HuH-7 (cell line): ENCODE measurements around the gene SFXN5.
A peak's percentile ranks its signal among the peaks of the same experiment; 100 is the strongest.

ENCODE experiments used
- DNase-seq: peaks from one replicate; pipeline ENCODE4 v3.0.0; 2011; ENCODE audit warnings: low spot score

SFXN5 gene

GRCh38 chr2:72940361-72940760 lies 131.2 kb downstream of the SFXN5 start:
- DNase-seq: no peak

GRCh38 chr2:72938455-72938854 lies 133.1 kb downstream of the SFXN5 start:
- no peak for DNase-seq

DNA sequence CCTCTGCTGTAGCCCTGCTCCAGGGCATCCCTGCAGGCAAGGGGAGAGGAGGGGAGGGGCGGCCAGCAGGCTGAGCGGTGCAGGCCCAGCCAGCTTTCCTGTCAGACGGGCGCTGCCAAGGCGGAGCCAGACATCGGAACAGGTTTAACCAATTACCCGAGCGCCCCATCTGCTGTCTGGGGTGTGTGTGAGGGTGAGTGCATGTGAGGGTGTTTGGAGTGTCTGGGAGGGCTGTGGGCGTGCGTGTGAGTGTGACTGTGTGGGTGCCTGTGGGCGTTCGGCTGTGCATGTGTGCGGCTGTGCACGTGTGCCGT lies 134.2 kb downstream of the SFXN5 start:
- no peak for DNase-seq

DNA sequence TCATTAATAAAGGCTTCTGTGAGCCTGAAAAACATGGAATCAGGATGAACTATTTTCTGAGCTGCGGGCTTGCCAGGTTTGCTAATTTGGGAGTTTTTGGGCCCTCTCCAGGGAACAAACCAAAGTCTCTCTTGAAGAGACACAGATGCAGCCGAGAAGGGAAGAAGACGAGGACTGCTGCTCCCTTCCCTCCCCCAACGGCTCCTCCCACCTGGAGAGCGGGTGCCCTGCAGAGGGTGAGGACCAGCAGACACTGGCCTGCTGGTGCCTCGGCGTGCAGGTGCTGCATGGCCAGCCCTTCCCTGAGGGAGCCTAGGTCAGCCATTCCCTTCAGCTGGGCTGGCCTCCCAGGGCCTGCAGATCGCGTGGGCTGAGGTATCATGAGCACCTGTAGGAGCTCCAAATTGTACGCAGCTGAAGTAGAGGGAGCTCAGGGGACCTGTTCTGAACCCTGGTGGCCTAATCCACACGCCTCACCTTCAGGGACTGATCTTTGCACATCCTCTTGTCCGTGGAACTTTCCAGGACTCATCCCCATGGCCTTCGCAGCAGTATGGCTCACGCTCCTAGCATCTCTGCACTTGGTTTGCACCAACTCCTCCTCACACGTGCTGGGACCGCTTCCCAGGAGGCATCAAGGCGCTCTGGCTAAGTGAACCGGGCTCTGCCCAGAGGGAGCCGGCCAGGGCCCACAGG lies 134.7 kb downstream of the SFXN5 start:
- DNase-seq: no peak

DNA sequence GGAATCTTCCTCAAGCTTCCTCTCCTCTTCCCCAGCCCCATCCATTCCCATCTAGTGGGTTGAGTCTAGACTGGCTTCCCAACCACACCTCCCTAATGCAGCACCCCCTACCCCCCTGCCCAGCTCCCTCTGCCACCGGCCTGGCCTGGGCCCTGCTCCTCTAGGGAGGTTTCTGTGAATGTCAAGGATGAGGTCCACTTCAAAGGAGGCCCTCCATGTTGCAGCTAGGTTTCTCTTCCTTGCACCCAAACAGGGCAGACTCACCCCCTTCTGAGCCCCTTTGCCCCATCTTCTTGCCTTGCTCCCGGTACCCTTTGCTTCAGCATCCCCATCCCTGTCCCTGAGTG lies 135.9 kb downstream of the SFXN5 start:
- DNase-seq: no peak

- peak; percentile 89 for DNase-seq
These were observed 136.6 kb downstream of the SFXN5 start for GRCh38 chr2:72934683-72935610.

GRCh38 chr2:72933646-72934151 lies 137.8 kb downstream of the SFXN5 start:
- no peak for DNase-seq

GRCh38 chr2:72933207-72933606 lies 138.3 kb downstream of the SFXN5 start:
- no peak for DNase-seq

DNA sequence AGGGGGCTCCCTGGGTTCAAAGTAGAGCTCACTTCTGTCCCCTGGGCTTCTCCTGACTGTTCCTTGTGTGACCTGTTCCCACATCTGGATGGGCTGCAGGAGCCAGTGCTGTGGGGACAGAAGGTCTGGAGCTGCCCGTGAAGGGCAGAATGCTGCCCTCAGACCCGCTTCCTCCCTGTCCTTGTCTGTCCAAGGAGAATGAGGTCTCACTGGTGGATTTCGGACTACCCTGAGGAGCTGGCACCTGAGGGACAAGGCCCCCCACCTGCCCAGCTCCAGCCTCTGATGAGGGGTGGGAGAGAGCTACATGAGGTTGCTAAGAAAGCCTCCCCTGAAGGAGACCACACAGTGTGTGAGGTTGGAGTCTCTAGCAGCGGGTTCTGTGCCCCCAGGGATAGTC lies 138.7 kb downstream of the SFXN5 start:
- no peak for DNase-seq

GRCh38 chr2:72932045-72932740 lies 139.3 kb downstream of the SFXN5 start:
- no peak for DNase-seq

DNA sequence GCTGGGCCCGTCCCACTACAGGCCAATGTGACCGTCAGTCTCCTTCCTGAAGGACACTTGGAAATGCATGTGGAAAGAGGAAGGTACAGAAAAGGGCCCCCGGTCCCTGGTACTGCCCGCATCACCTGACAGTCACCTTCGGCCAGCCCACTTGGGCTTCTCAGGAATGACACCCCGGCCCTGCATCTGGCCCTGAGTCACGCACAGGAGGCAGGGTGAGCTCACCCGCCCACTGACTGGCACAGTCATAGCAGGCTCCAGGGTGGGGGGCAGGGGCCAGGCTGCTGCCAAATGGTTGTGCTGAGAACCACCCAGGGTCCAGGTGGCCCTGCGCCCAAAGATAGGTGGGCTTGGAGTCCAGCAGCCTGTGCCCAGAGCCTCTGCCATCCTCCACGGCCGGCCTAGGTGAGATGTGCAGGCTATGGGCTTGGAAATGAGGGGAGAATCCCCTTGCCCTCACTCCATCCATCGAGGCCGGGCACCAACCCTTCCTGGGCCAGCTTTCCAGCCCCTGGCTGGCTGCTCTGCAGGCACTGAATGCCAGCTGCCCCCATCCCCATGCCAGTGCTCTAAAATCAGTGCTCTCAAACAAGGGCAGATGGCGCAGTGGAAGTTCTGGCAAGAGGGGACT lies 140.1 kb downstream of the SFXN5 start:
- DNase-seq: no peak

- DNase-seq: no peak
These were observed 142.5 kb downstream of the SFXN5 start for GRCh38 chr2:72929010-72929409.

GRCh38 chr2:72927619-72928550 lies 143.6 kb downstream of the SFXN5 start:
- DNase-seq: no peak

DNA sequence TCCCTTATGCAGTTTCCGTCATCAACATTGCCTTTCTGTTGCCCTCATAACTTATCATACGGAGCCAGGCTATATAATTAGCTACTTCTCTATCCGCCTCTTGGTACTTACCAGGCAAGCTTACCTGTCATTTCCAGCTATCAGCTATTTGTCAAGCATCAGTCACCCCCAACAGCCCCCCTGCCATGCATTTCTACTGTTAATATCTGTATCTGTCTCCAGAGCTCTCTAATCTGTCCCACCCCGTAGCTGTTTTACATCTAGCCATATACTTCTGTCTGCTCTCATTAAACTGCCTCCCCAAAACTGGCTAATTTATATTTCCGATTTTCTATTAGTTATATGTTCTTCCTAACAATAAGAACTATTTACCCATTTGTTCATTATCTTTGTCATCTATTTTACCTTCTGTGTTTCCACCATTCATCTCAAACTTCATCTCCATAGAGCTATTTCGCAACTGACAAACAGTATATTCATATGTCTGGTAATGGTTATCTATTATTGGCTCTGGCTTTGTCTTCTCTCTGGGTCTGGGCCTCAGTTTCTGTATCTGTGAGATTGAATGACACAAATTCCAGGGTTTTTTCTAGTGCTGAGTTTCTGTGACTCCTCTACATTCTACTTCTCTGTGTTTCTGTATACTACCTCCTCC lies 144.6 kb downstream of the SFXN5 start:
- no peak for DNase-seq

DNA sequence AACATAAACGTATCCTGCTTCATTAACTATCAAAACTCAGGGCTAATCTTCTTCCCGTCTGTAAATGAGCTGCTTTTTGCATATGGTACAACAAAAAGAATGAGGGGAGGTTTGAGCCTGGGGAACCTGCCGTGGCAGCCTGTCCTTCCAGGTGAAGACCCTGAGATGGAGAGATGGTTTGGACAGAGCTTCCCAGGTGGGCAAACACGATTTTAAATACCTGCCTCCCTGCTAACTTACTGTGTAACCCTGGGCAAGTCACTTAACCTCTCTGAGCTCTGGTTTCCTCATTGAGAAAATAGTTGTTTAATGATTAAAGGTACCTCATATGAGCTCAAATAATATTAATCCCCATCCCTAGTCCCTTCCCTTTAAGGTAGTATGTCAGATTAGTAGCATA lies 145.1 kb downstream of the SFXN5 start:
- DNase-seq: no peak

- no peak for DNase-seq
These were observed 146.1 kb downstream of the SFXN5 start for GRCh38 chr2:72925328-72925943.

DNA sequence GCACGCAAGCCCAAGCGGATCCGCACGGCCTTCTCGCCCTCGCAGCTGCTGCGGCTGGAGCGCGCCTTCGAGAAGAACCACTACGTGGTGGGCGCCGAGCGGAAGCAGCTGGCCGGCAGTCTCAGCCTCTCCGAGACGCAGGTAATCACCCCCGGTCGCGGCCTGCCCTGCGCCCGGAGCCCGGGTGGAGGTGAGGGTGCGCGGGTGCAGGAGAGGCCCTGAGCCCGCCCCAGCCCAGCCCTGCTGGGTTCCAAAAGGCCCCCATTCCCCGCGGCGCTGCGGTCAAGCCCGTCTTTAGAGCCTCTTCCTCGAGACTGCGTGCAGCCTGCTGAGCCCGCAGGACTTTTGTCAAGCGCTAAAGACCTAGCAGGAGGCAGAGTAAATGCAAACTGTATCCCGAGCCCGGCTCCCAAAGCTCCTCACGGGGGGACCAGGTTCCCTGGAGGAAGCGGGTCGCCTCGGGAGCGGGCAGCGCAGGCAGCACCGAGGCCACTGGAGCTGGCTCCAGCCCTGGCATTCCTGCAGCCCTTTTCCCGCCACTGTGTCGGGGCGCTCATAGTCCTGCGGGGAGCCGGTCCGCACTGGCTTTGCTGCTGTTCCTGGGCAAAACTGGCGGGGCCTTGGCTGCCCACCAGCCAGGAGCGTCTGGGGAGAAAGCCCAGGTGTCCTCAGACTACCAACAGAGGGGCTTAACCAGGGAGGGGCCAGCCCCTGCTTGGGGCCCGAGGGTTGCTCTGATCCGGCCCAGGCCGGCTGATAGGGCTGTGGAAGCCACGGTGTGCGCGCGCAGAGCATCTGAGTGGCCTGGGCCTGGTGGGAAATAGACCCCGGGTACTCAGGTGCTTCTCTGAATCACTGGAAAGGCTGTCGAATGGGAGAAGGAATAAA lies 146.9 kb downstream of the SFXN5 start:
- no peak for DNase-seq

GRCh38 chr2:72923833-72924352 lies 147.6 kb downstream of the SFXN5 start:
- peak; percentile 10 for DNase-seq

DNA sequence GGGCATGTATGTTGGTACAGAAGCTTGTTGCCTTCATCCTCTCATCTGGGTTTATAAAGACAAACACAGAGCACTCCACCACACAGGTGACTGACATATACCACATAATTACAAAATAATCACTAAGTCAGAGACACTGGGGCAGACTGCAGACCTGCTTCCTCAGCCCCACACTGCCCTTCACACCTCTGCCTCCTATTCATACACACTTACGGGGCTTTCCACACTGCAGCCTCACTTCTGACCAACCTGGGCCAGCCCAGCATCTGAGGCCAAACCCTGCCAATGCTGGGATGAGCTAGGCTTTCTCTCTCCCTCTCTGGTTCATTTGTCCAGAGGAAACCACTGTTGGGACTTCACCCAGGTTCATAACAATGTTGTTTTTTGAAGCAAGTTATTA lies 149.7 kb downstream of the SFXN5 start:
- DNase-seq: peak; percentile 12
